HEK293 (cell line): ENCODE data around the gene METTL25B.

Experiments used
- CTCF ChIP-seq: fragments of 450-650 bp; formaldehyde crosslinking; IDR thresholded peaks from 2 replicates; pipeline ENCODE4 v1.5.1; 2016; ENCODE audit warnings: missing biosample characterization, missing genetic modification characterization
- HOXC10 ChIP-seq: sonication (generic); formaldehyde crosslinking; IDR thresholded peaks from 2 replicates; pipeline ENCODE4 v1.8.1; 2023; ENCODE audit warnings: mild to moderate bottlenecking, missing genetic modification reagents
- YY1 ChIP-seq: fragments of 450-650 bp; formaldehyde crosslinking; IDR thresholded peaks from 2 replicates; pipeline ENCODE4 v1.5.1; 2018; ENCODE audit warnings: missing biosample characterization, missing genetic modification characterization
- ZBTB8A ChIP-seq: fragments of 450-650 bp; formaldehyde crosslinking; IDR thresholded peaks from 2 replicates; pipeline ENCODE4 v1.5.1; 2016; ENCODE audit warnings: missing biosample characterization, missing genetic modification characterization
- ZNF184 ChIP-seq: fragments of 450-650 bp; IDR thresholded peaks from 2 replicates; pipeline ENCODE4 v1.5.1; 2018; ENCODE audit warnings: missing biosample characterization, mild to moderate bottlenecking, missing genetic modification characterization
- ZNF311 ChIP-seq: fragments of 450-650 bp; formaldehyde crosslinking; IDR thresholded peaks from 2 replicates; pipeline ENCODE4 v1.5.1; 2017; ENCODE audit warnings: missing biosample characterization, missing genetic modification characterization, borderline replicate concordance
- ZNF433 ChIP-seq: fragments of 450-650 bp; formaldehyde crosslinking; IDR thresholded peaks from 2 replicates; pipeline ENCODE4 v1.5.1; 2016; ENCODE audit warnings: missing biosample characterization, missing genetic modification characterization, low read depth
- ZNF768 ChIP-seq: fragments of 450-650 bp; formaldehyde crosslinking; IDR thresholded peaks from 2 replicates; pipeline ENCODE4 v1.5.1; 2018; ENCODE audit warnings: missing biosample characterization, mild to moderate bottlenecking, missing genetic modification characterization
- ZNF843 ChIP-seq: fragments of 450-650 bp; formaldehyde crosslinking; IDR thresholded peaks from 2 replicates; pipeline ENCODE4 v1.5.1; 2016; ENCODE audit warnings: missing biosample characterization, missing genetic modification characterization
- TF ChIP-seq, protein P1 (sequence below): sonication (generic); formaldehyde crosslinking; IDR thresholded peaks from 2 replicates; pipeline ENCODE4 v1.8.1; 2022; ENCODE audit warnings: mild to moderate bottlenecking, moderate library complexity, missing genetic modification reagents
- TF ChIP-seq, protein P2 (sequence below): fragments of 450-650 bp; formaldehyde crosslinking; IDR thresholded peaks from 2 replicates; pipeline ENCODE4 v1.5.1; 2016; ENCODE audit warnings: missing biosample characterization, missing genetic modification characterization
- TF ChIP-seq, protein P3 (sequence below): fragments of 450-650 bp; formaldehyde crosslinking; IDR thresholded peaks from 2 replicates; pipeline ENCODE4 v1.5.1; 2016; ENCODE audit warnings: missing biosample characterization, missing genetic modification characterization
- TF ChIP-seq, protein P4 (sequence below): fragments of 450-650 bp; formaldehyde crosslinking; IDR thresholded peaks from 2 replicates; pipeline ENCODE4 v1.5.1; 2016; ENCODE audit warnings: missing biosample characterization, missing genetic modification characterization
- TF ChIP-seq, protein P5 (sequence below): fragments of 450-650 bp; formaldehyde crosslinking; IDR thresholded peaks from 2 replicates; pipeline ENCODE4 v1.5.1; 2016; ENCODE audit warnings: missing biosample characterization, missing genetic modification characterization, low read depth

GRCh38 chr1:156749419-156750118, 21.3 kb downstream of the METTL25B start:
- TF ChIP-seq ZNF184 (tag by site-specific recombination) (no peak), ZNF311 (no peak), CTCF (tag by site-specific recombination) (no peak), ZNF843 (tag by site-specific recombination) (no peak), YY1 (no peak), HOXC10 (CRISPR knock-in tag) (no peak), ZNF768 (tag by site-specific recombination) (no peak), ZNF433 (tag by site-specific recombination) (no peak), ZBTB8A (tag by site-specific recombination) (no peak)
- TF ChIP-seq, protein P1, sequence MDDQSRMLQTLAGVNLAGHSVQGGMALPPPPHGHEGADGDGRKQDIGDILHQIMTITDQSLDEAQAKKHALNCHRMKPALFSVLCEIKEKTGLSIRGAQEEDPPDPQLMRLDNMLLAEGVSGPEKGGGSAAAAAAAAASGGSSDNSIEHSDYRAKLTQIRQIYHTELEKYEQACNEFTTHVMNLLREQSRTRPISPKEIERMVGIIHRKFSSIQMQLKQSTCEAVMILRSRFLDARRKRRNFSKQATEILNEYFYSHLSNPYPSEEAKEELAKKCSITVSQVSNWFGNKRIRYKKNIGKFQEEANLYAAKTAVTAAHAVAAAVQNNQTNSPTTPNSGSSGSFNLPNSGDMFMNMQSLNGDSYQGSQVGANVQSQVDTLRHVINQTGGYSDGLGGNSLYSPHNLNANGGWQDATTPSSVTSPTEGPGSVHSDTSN (CRISPR knock-in tag): no peak
- TF ChIP-seq, protein P2, sequence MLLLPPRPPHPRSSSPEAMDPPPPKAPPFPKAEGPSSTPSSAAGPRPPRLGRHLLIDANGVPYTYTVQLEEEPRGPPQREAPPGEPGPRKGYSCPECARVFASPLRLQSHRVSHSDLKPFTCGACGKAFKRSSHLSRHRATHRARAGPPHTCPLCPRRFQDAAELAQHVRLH (tag by site-specific recombination): no peak
- TF ChIP-seq, protein P3, sequence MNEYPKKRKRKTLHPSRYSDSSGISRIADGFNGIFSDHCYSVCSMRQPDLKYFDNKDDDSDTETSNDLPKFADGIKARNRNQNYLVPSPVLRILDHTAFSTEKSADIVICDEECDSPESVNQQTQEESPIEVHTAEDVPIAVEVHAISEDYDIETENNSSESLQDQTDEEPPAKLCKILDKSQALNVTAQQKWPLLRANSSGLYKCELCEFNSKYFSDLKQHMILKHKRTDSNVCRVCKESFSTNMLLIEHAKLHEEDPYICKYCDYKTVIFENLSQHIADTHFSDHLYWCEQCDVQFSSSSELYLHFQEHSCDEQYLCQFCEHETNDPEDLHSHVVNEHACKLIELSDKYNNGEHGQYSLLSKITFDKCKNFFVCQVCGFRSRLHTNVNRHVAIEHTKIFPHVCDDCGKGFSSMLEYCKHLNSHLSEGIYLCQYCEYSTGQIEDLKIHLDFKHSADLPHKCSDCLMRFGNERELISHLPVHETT (tag by site-specific recombination): no peak
- TF ChIP-seq, protein P4, sequence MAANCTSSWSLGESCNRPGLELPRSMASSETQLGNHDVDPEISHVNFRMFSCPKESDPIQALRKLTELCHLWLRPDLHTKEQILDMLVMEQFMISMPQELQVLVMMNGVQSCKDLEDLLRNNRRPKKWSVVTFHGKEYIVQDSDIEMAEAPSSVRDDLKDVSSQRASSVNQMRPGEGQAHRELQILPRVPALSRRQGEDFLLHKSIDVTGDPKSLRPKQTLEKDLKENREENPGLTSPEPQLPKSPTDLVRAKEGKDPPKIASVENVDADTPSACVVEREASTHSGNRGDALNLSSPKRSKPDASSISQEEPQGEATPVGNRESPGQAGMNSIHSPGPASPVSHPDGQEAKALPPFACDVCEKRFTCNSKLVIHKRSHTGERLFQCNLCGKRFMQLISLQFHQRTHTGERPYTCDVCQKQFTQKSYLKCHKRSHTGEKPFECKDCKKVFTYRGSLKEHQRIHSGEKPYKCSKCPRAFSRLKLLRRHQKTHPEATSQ: no peak
- TF ChIP-seq, protein P5, sequence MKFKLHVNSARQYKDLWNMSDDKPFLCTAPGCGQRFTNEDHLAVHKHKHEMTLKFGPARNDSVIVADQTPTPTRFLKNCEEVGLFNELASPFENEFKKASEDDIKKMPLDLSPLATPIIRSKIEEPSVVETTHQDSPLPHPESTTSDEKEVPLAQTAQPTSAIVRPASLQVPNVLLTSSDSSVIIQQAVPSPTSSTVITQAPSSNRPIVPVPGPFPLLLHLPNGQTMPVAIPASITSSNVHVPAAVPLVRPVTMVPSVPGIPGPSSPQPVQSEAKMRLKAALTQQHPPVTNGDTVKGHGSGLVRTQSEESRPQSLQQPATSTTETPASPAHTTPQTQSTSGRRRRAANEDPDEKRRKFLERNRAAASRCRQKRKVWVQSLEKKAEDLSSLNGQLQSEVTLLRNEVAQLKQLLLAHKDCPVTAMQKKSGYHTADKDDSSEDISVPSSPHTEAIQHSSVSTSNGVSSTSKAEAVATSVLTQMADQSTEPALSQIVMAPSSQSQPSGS (tag by site-specific recombination): no peak
